DND-41 (cell line): ENCODE results near the gene RBPJ.

ENCODE experiments used
- ATAC-seq: fragments of 200-7000 bp; cut with Tn5 transposase; 3 replicates; pipeline ENCODE4 v1.9.1; 2021; ENCODE audit warnings: low read depth; ENCODE audit not compliant: insufficient read depth
- DNase-seq: peaks from one replicate; pipeline ENCODE4 v3.0.0-alpha.2; 2020
- H2AFZ ChIP-seq: 2 replicates; pipeline ENCODE4 v1.6.0; 2012; ENCODE audit warnings: low read depth, low read length
- H3K27ac ChIP-seq: 2 replicates; pipeline ENCODE4 v1.5.1; 2012; ENCODE audit warnings: low read length, inconsistent platforms
- H3K27me3 ChIP-seq: fragments of 200-600 bp; sonication (generic); 2 replicates; pipeline ENCODE4 v1.6.0; 2012; ENCODE audit warnings: low read length, mild to moderate bottlenecking, inconsistent platforms; ENCODE audit not compliant: insufficient read depth, poor library complexity
- H3K36me3 ChIP-seq: 2 replicates; pipeline ENCODE4 v1.5.1; 2012; ENCODE audit warnings: low read length, inconsistent platforms; ENCODE audit not compliant: insufficient read depth
- H3K4me1 ChIP-seq: 2 replicates; pipeline ENCODE4 v1.5.1; 2012; ENCODE audit warnings: mild to moderate bottlenecking, low read length; ENCODE audit not compliant: insufficient read depth
- H3K4me2 ChIP-seq: 2 replicates; pipeline ENCODE4 v1.6.0; 2012; ENCODE audit warnings: mild to moderate bottlenecking, moderate library complexity, low read length, inconsistent platforms; ENCODE audit not compliant: insufficient read depth
- H3K4me3 ChIP-seq, 2 experiments: fragments of 200-600 bp in 1 of 2; shearing (Covaris generic) in 1 of 2; 2 replicates each; pipeline ENCODE4 v1.5.1; 2012 to 2016; ENCODE audit warnings: inconsistent platforms in 2 of 2, low read length in 2 of 2, mild to moderate bottlenecking in 2 of 2, low read depth in 1 of 2, moderate library complexity in 1 of 2
- H3K79me2 ChIP-seq: 2 replicates; pipeline ENCODE4 v1.6.0; 2012; ENCODE audit warnings: low read length, inconsistent platforms; ENCODE audit not compliant: insufficient read depth
- H3K9ac ChIP-seq: 2 replicates; pipeline ENCODE4 v1.6.0; 2012; ENCODE audit warnings: low read depth, mild to moderate bottlenecking, inconsistent platforms, low read length, moderate library complexity
- H3K9me3 ChIP-seq: 2 replicates; pipeline ENCODE4 v1.5.1; 2012; ENCODE audit warnings: low read length, moderate library complexity, mild to moderate bottlenecking, inconsistent platforms; ENCODE audit not compliant: insufficient read depth, severe bottlenecking
- H4K20me1 ChIP-seq: 2 replicates; pipeline ENCODE4 v1.6.0; 2012; ENCODE audit warnings: low read length; ENCODE audit not compliant: insufficient read depth
- CTCF ChIP-seq: IDR thresholded peaks from 2 replicates; pipeline ENCODE4 v1.5.1; 2012; ENCODE audit warnings: borderline replicate concordance, low read length, moderate library complexity, mild to moderate bottlenecking; ENCODE audit not compliant: poor library complexity, severe bottlenecking; ENCODE audit errors: extremely low read depth
- EZH2 ChIP-seq: IDR thresholded peaks from 3 replicates; pipeline ENCODE4 v1.6.1; 2012; ENCODE audit warnings: borderline replicate concordance, low read depth, mild to moderate bottlenecking, moderate library complexity, low read length, inconsistent platforms; ENCODE audit not compliant: severe bottlenecking

Gene RBPJ

GRCh38 chr4:26434030-26434639, 113.3 kb downstream of the RBPJ start:
- H3K9me3 ChIP-seq: no peaks in the 10 kb centered on the region
- no peaks in the 10 kb centered on the region for H4K20me1 ChIP-seq
- H3K9ac ChIP-seq: no peak overlapping the region
- H3K27ac ChIP-seq: no peak overlapping the region
- no peaks in the 10 kb centered on the region for H3K27me3 ChIP-seq
- peaks cover 51% of the 10 kb centered on the region for H3K36me3 ChIP-seq
- H3K4me3 ChIP-seq: no peak overlapping the region
- no peak for DNase-seq
- no peak overlapping the region for H2AFZ ChIP-seq
- H3K4me2 ChIP-seq: no peak overlapping the region
- H3K79me2 ChIP-seq: no peaks in the 10 kb centered on the region
- ATAC-seq: no peak
- TF ChIP-seq CTCF (no peak), EZH2 (no peak)
- H3K4me1 ChIP-seq: no peaks in the 10 kb centered on the region

GRCh38 chr4:26441102-26441501, 120.3 kb downstream of the RBPJ start:
- no peak for DNase-seq
- no peak overlapping the region for H3K27ac ChIP-seq

GRCh38 chr4:26441771-26442170, 121.0 kb downstream of the RBPJ start:
- DNase-seq: no peak
- Histone ChIP-seq H3K4me3 (no peak overlapping the region), H3K79me2 (no peaks in the 10 kb centered on the region), H4K20me1 (no peaks in the 10 kb centered on the region), H3K4me1 (no peaks in the 10 kb centered on the region), H3K4me2 (no peak overlapping the region), H2AFZ (no peak overlapping the region), H3K27ac (no peak overlapping the region), H3K36me3 (no peaks in the 10 kb centered on the region), H3K9ac (no peak overlapping the region), H3K27me3 (no peaks in the 10 kb centered on the region), H3K9me3 (no peaks in the 10 kb centered on the region)
- no peak for ATAC-seq
- TF ChIP-seq CTCF: no peak

More at GRCh38 chr4:26441102-26441501, 120.3 kb downstream of the RBPJ start:
- Histone ChIP-seq H3K27me3 (no peaks in the 10 kb centered on the region), H2AFZ (no peak overlapping the region), H3K79me2 (no peaks in the 10 kb centered on the region), H3K9me3 (no peaks in the 10 kb centered on the region), H4K20me1 (no peaks in the 10 kb centered on the region), H3K9ac (no peak overlapping the region), H3K4me2 (no peak overlapping the region), H3K36me3 (peaks cover 1% of the 10 kb centered on the region; the same call in 1 of the 2 replicates), H3K4me1 (no peaks in the 10 kb centered on the region), H3K4me3 (no peak overlapping the region)
- TF ChIP-seq CTCF (no peak), EZH2 (no peak)
- ATAC-seq: no peak

- no peaks in the 10 kb centered on the region for H3K27me3 ChIP-seq
- H4K20me1 ChIP-seq: no peaks in the 10 kb centered on the region
- no peak overlapping the region for H3K9ac ChIP-seq
- H3K9me3 ChIP-seq: no peaks in the 10 kb centered on the region
- no peaks in the 10 kb centered on the region for H3K4me1 ChIP-seq
- DNase-seq: no peak
- TF ChIP-seq CTCF: no peak
- no peak for TF ChIP-seq EZH2
- H2AFZ ChIP-seq: no peak overlapping the region
- H3K4me2 ChIP-seq: no peak overlapping the region
- no peaks in the 10 kb centered on the region for H3K36me3 ChIP-seq
- no peak for ATAC-seq
- no peak overlapping the region for H3K4me3 ChIP-seq
- H3K79me2 ChIP-seq: no peaks in the 10 kb centered on the region
- H3K27ac ChIP-seq: no peak overlapping the region
Measured at GRCh38 chr4:26447378-26447777, 126.6 kb downstream of the RBPJ start.
